CD14-positive monocyte (primary cell): ENCODE data around the gene HIPK1. TPM values are rescaled to one million over a fixed set of nuclear protein-coding genes. Genes with fewer than 3 reads are reported as not detected.
"Not testable (repeated sequence)": the region's sequence is repeated elsewhere in the genome, so short reads cannot be mapped to it uniquely, and the experiment has no call there.

ENCODE experiments used
- DNase-seq, 3 donors: peaks; one replicate each; pipeline ENCODE4 v3.0.0-alpha.2; 2011 to 2022
- H2AFZ ChIP-seq: 2 replicates; pipeline ENCODE4 v1.6.0; 2012; ENCODE audit warnings: mild to moderate bottlenecking, low read depth, low read length, inconsistent platforms; ENCODE audit not compliant: insufficient read depth, poor library complexity, severe bottlenecking
- H3K27ac ChIP-seq, 2 donors: 1 replicate in 1 of 2; 2 replicates in 1 of 2; pipeline ENCODE4 v1.5.1; 2012 to 2013; ENCODE audit warnings: low read length in 2 of 2, control low read depth in 1 of 2, inconsistent platforms in 1 of 2, low read depth in 1 of 2, mild to moderate bottlenecking in 1 of 2
- H3K27me3 ChIP-seq, 2 donors: one replicate each; pipeline versions ENCODE4 v1.6.0 to v1.6.1; 2011 to 2013; ENCODE audit warnings: low read length in 2 of 2; ENCODE audit not compliant: control insufficient read depth in 2 of 2, insufficient read depth in 2 of 2
- H3K36me3 ChIP-seq, 2 donors: replicated peaks in 1 of 2; 1 replicate in 1 of 2; 2 replicates in 1 of 2; pipeline versions ENCODE4 v1.5.1 to v1.6.1; 2012 to 2013; ENCODE audit warnings: low read length in 2 of 2, control low read depth in 1 of 2, inconsistent platforms in 1 of 2, mild to moderate bottlenecking in 1 of 2; ENCODE audit not compliant: insufficient read depth in 2 of 2, control insufficient read depth in 1 of 2
- H3K4me1 ChIP-seq, 2 donors: 1 replicate in 1 of 2; 2 replicates in 1 of 2; pipeline versions ENCODE4 v1.5.1 to v1.6.1; 2012 to 2013; ENCODE audit warnings: low read length in 2 of 2, control low read depth in 1 of 2, inconsistent platforms in 1 of 2, mild to moderate bottlenecking in 1 of 2, moderate library complexity in 1 of 2; ENCODE audit not compliant: insufficient read depth in 2 of 2, control insufficient read depth in 1 of 2
- H3K4me2 ChIP-seq: replicated peaks from 2 replicates; pipeline ENCODE3; 2012; ENCODE audit warnings: low read length, moderate library complexity, mild to moderate bottlenecking; ENCODE audit not compliant: poor library complexity, severe bottlenecking; ENCODE audit errors: extremely low read depth
- H3K4me3 ChIP-seq, 3 experiments: fragments of 200-600 bp in 1 of 3; sonication (generic) in 1 of 3; replicated peaks in 1 of 3; 1 replicate in 2 of 3; 2 replicates in 1 of 3; pipeline ENCODE4 v1.5.1; 2011 to 2013; ENCODE audit warnings: low read length in 3 of 3, mild to moderate bottlenecking in 3 of 3, control low read depth in 2 of 3, low read depth in 2 of 3, inconsistent platforms in 1 of 3, moderate library complexity in 1 of 3
- H3K79me2 ChIP-seq: 2 replicates; pipeline ENCODE4 v1.6.0; 2012; ENCODE audit warnings: mild to moderate bottlenecking, control low read depth, inconsistent platforms, low read length, moderate library complexity; ENCODE audit not compliant: insufficient read depth
- H3K9ac ChIP-seq: 2 replicates; pipeline ENCODE4 v1.6.0; 2017; ENCODE audit warnings: low read length, mild to moderate bottlenecking; ENCODE audit not compliant: insufficient read depth, poor library complexity, severe bottlenecking
- H3K9me3 ChIP-seq, 2 donors: replicated peaks in 1 of 2; 1 replicate in 1 of 2; 2 replicates in 1 of 2; pipeline versions ENCODE4 v1.5.1 to v1.6.1; 2012 to 2013; ENCODE audit warnings: low read length in 2 of 2, control low read depth in 1 of 2; ENCODE audit not compliant: control insufficient read depth in 1 of 2, insufficient read depth in 1 of 2
- H4K20me1 ChIP-seq: 2 replicates; pipeline ENCODE4 v1.6.0; 2012; ENCODE audit warnings: mild to moderate bottlenecking, low read length, control low read depth, moderate library complexity; ENCODE audit not compliant: insufficient read depth
- H3K27ac Mint-ChIP-seq, 7 donors: one replicate each; pipeline ENCODE4 v1.8.0; 2020; ENCODE audit warnings: mild to moderate bottlenecking in 7 of 7, mixed read lengths in 7 of 7, moderate library complexity in 6 of 7, inconsistent platforms in 2 of 7
- H3K27me3 Mint-ChIP-seq, 3 donors: one replicate each; pipeline ENCODE4 v1.8.0; 2021 to 2022; ENCODE audit warnings: low read depth in 3 of 3, mild to moderate bottlenecking in 3 of 3, mixed read lengths in 3 of 3, moderate library complexity in 3 of 3, inconsistent platforms in 1 of 3
- H3K36me3 Mint-ChIP-seq, 2 donors: one replicate each; pipeline ENCODE4 v1.8.0; 2020; ENCODE audit warnings: mixed read lengths in 2 of 2, inconsistent platforms in 1 of 2, mild to moderate bottlenecking in 1 of 2
- H3K4me1 Mint-ChIP-seq: one replicate; pipeline ENCODE4 v1.8.0; 2020; ENCODE audit warnings: mild to moderate bottlenecking, mixed read lengths
- H3K4me3 Mint-ChIP-seq, 2 donors: one replicate each; pipeline ENCODE4 v1.8.0; 2020; ENCODE audit warnings: mild to moderate bottlenecking in 2 of 2, mixed read lengths in 2 of 2, moderate library complexity in 1 of 2
- H3K9me3 Mint-ChIP-seq, 7 donors: one replicate each; pipeline ENCODE4 v1.8.0; 2020 to 2022; ENCODE audit warnings: mixed read lengths in 7 of 7, mild to moderate bottlenecking in 6 of 7, moderate library complexity in 6 of 7, inconsistent platforms in 2 of 7
- CTCF ChIP-seq: fragments of 200-600 bp; IDR thresholded peaks from one replicate; pipeline ENCODE4 v1.8.0; 2022; ENCODE audit warnings: antibody characterized with exemption, mild to moderate bottlenecking
- WGBS: methylation state at CpG from one replicate; pipeline ENCODE4 v1.1.5; 2013; ENCODE audit warnings: missing lambda C conversion rate; ENCODE audit not compliant: insufficient coverage; 5-methylcytosine and 5-hydroxymethylcytosine counted together
- intact Hi-C, 2 donors: fragments of 100-400 bp; cut with micrococcal nuclease; formaldehyde crosslinking; loops; one replicate each; pipeline versions ENCODE4 v1.15.0 to v1.15.1; 2023
- polyA plus RNA-seq, 3 donors: library from polyadenylated mRNA; depleted of rRNA in 1 of 3; unstranded in 2 of 3; stranded (reverse) in 1 of 3; fragments of 300-500 nt in 2 of 3; fragments of >200 nt in 1 of 3; fragmentation: Illumina TruSeq in 2 of 3; gene quantifications; 1 replicate in 2 of 3; 2 replicates in 1 of 3; pipeline ENCODE4 v1.2.3, GENCODE V29; 2012 to 2021

HIPK1 gene
- polyA plus RNA-seq, 3 donors: 10.1 to 57.2 (median 14.8) TPM

GRCh38 chr1:113947388-113948107 is 18.4 kb downstream of the HIPK1 start:
- DNase-seq: no peak
- peak overlapping the region; percentile 7 to 54 for H3K4me3 Mint-ChIP-seq
- TF ChIP-seq CTCF: no peak
- Histone ChIP-seq H3K4me1 (peaks cover 43 to 53% of the 10 kb centered on the region in 2 donors), H3K4me2 (peak overlapping the region; percentile 23), H2AFZ (no peak overlapping the region), H3K4me3 (no peak overlapping the region), H3K36me3 (peaks cover 4 to 28% of the 10 kb centered on the region in 2 donors), H3K9me3 (no peaks in the 10 kb centered on the region), H4K20me1 (peaks cover 88% of the 10 kb centered on the region), H3K27ac (peak overlapping the region in 1 of 2 donors; percentile 69), H3K79me2 (peaks cover 100% of the 10 kb centered on the region), H3K27me3 (no peaks in the 10 kb centered on the region), H3K9ac (no peak overlapping the region)
- H3K9me3 Mint-ChIP-seq: no peaks in the 10 kb centered on the region
- H3K27me3 Mint-ChIP-seq: peaks cover 0 to 1% (median 0%) of the 10 kb centered on the region in 3 donors
- intact Hi-C loops: loop anchor here in 1 of 2 donors (2.0 kb wide), 1 partner anchor 15 kb away; no protein-coding TSS in a partner anchor
- H3K27ac Mint-ChIP-seq: peak overlapping the region; percentile 57 to 84 (median 77)
- peaks cover 19 to 48% of the 10 kb centered on the region in 2 donors for H3K36me3 Mint-ChIP-seq
- H3K4me1 Mint-ChIP-seq: peaks cover 62% of the 10 kb centered on the region
- no CpG with 5 or more reads among the region's 3 CpGs for WGBS

- Mint-ChIP-seq H3K4me1 (peaks cover 65% of the 10 kb centered on the region), H3K36me3 (peaks cover 19 to 48% of the 10 kb centered on the region in 2 donors), H3K27ac (peak overlapping the region in 6 of 7 donors; percentile 38 to 84 (median 70))
- peaks cover 90% of the 10 kb centered on the region for H4K20me1 ChIP-seq
- H3K27ac ChIP-seq: peak overlapping the region in 1 of 2 donors; percentile 69
- H3K27me3 Mint-ChIP-seq, H3K9ac ChIP-seq, intact Hi-C loops, DNase-seq, H3K4me3 Mint-ChIP-seq, H3K4me3 ChIP-seq, H3K27me3 ChIP-seq, H3K9me3 ChIP-seq, H2AFZ ChIP-seq, H3K9me3 Mint-ChIP-seq: not testable (repeated sequence)
- H3K4me1 ChIP-seq: peaks cover 44 to 49% of the 10 kb centered on the region in 2 donors
- peak overlapping the region; percentile 23 for H3K4me2 ChIP-seq
- peaks cover 98% of the 10 kb centered on the region for H3K79me2 ChIP-seq
- 100% methylated on average over 1 of the region's 4 CpGs for WGBS
- peaks cover 4 to 28% of the 10 kb centered on the region in 2 donors for H3K36me3 ChIP-seq
Measured at GRCh38 chr1:113948151-113948550, 19.0 kb downstream of the HIPK1 start.
